ENCODE measurements around the gene ADAM19. TPM values are rescaled to one million over a fixed set of nuclear protein-coding genes. Genes with fewer than 3 reads are reported as not detected.

Gene ADAM19
- total RNA-seq, 1 donor from 2014 or later = 161 TPM

- DNase-seq (ENCODE audit: extremely low read depth, low read depth, low spot score) = no peak
These were observed 31.6 kb downstream of the ADAM19 start for GRCh38 chr5:157543825-157544622.

GRCh38 chr5:157542282-157543000 is 33.1 kb downstream of the ADAM19 start:
- no peak for DNase-seq (ENCODE audit: extremely low read depth, low read depth, low spot score)

- DNase-seq (ENCODE audit: extremely low read depth, low read depth, low spot score) = no peak
These were observed 34.0 kb downstream of the ADAM19 start for GRCh38 chr5:157541447-157542118.

GRCh38 chr5:157540707-157541446 is 34.7 kb downstream of the ADAM19 start:
- no peak for DNase-seq (ENCODE audit: extremely low read depth, low read depth, low spot score)

- no peak for DNase-seq (ENCODE audit: extremely low read depth, low read depth, low spot score)
These were observed 35.5 kb downstream of the ADAM19 start for GRCh38 chr5:157540124-157540523.

GRCh38 chr5:157539503-157540022 is 36.0 kb downstream of the ADAM19 start:
- no peak for DNase-seq (ENCODE audit: extremely low read depth, low read depth, low spot score)

GRCh38 chr5:157538311-157538710 is 37.3 kb downstream of the ADAM19 start:
- DNase-seq (ENCODE audit: extremely low read depth, low read depth, low spot score) = no peak

GRCh38 chr5:157535042-157535865 is 40.3 kb downstream of the ADAM19 start:
- no peak for DNase-seq (ENCODE audit: extremely low read depth, low read depth, low spot score)

GRCh38 chr5:157533011-157533481 is 42.5 kb downstream of the ADAM19 start:
- DNase-seq (ENCODE audit: extremely low read depth, low read depth, low spot score) = no peak

- DNase-seq (ENCODE audit: extremely low read depth, low read depth, low spot score) = no peak
These were observed 43.6 kb downstream of the ADAM19 start for GRCh38 chr5:157532022-157532421.

GRCh38 chr5:157530226-157530972 is 45.2 kb downstream of the ADAM19 start:
- no peak for DNase-seq (ENCODE audit: extremely low read depth, low read depth, low spot score)

- no peak for DNase-seq (ENCODE audit: extremely low read depth, low read depth, low spot score)
These were observed 46.6 kb downstream of the ADAM19 start for GRCh38 chr5:157529002-157529401.

- no peak for DNase-seq (ENCODE audit: extremely low read depth, low read depth, low spot score)
These were observed 47.4 kb downstream of the ADAM19 start for GRCh38 chr5:157528036-157528632.

- no peak for DNase-seq (ENCODE audit: extremely low read depth, low read depth, low spot score)
These were observed 50.7 kb downstream of the ADAM19 start for GRCh38 chr5:157524887-157525286.

- no peak for DNase-seq (ENCODE audit: extremely low read depth, low read depth, low spot score)
These were observed 51.6 kb downstream of the ADAM19 start for GRCh38 chr5:157523976-157524375.

- no peak for DNase-seq (ENCODE audit: extremely low read depth, low read depth, low spot score)
These were observed 53.9 kb downstream of the ADAM19 start for GRCh38 chr5:157521704-157522029.

- DNase-seq (ENCODE audit: extremely low read depth, low read depth, low spot score) = no peak
These were observed 54.5 kb downstream of the ADAM19 start for GRCh38 chr5:157520911-157521703.
